ENCODE results near the gene DTHD1.

The DTHD1 gene

GRCh38 chr4:36349938-36350549 lies 68.6 kb downstream of the DTHD1 start:
- no peaks in the 10 kb centered on the region for H3K9me3 ChIP-seq (ENCODE audit: control insufficient read depth, insufficient read depth, low read length)
- peaks cover 3% of the 10 kb centered on the region; the same call in 1 of the 2 replicates for H3K4me1 ChIP-seq (ENCODE audit: control insufficient read depth, insufficient read depth, low read length)
- H3K36me3 ChIP-seq (ENCODE audit: control insufficient read depth, insufficient read depth, low read length) = no peaks in the 10 kb centered on the region
- H3K27me3 ChIP-seq (ENCODE audit: control insufficient read depth, insufficient read depth, low read length) = no peaks in the 10 kb centered on the region
- H3K9ac ChIP-seq (ENCODE audit: low read depth, low read length) = no peak overlapping the region
- H3K4me3 ChIP-seq (ENCODE audit: low read depth, low read length) = no peak overlapping the region
- no peak overlapping the region for H3K27ac ChIP-seq (ENCODE audit: low read depth, low read length)

- Histone ChIP-seq H3K36me3 (ENCODE audit: control insufficient read depth, insufficient read depth, low read length) (no peaks in the 10 kb centered on the region), H3K4me1 (ENCODE audit: control insufficient read depth, insufficient read depth, low read length) (peaks cover 3% of the 10 kb centered on the region; the same call in 1 of the 2 replicates), H3K9ac (ENCODE audit: low read depth, low read length) (no peak overlapping the region), H3K4me3 (ENCODE audit: low read depth, low read length) (no peak overlapping the region), H3K9me3 (ENCODE audit: control insufficient read depth, insufficient read depth, low read length) (no peaks in the 10 kb centered on the region), H3K27me3 (ENCODE audit: control insufficient read depth, insufficient read depth, low read length) (no peaks in the 10 kb centered on the region), H3K27ac (ENCODE audit: low read depth, low read length) (no peak overlapping the region)
Observed at GRCh38 chr4:36351082-36351666, 69.8 kb downstream of the DTHD1 start.

GRCh38 chr4:36353998-36354397 lies 72.6 kb downstream of the DTHD1 start:
- Histone ChIP-seq H3K9ac (ENCODE audit: low read depth, low read length) (no peak overlapping the region), H3K27ac (ENCODE audit: low read depth, low read length) (no peak overlapping the region)

GRCh38 chr4:36358173-36358572 lies 76.8 kb downstream of the DTHD1 start:
- H3K4me1 ChIP-seq (ENCODE audit: control insufficient read depth, insufficient read depth, low read length) = no peaks in the 10 kb centered on the region

More at GRCh38 chr4:36353998-36354397, 72.6 kb downstream of the DTHD1 start:
- no peaks in the 10 kb centered on the region for H3K9me3 ChIP-seq (ENCODE audit: control insufficient read depth, insufficient read depth, low read length)
- H3K36me3 ChIP-seq (ENCODE audit: control insufficient read depth, insufficient read depth, low read length) = no peaks in the 10 kb centered on the region
- H3K4me3 ChIP-seq (ENCODE audit: low read depth, low read length) = no peak overlapping the region
- no peaks in the 10 kb centered on the region for H3K27me3 ChIP-seq (ENCODE audit: control insufficient read depth, insufficient read depth, low read length)
- peaks cover 3% of the 10 kb centered on the region; the same call in 1 of the 2 replicates for H3K4me1 ChIP-seq (ENCODE audit: control insufficient read depth, insufficient read depth, low read length)

GRCh38 chr4:36360755-36361154 lies 79.3 kb downstream of the DTHD1 start:
- Histone ChIP-seq H3K4me1 (ENCODE audit: control insufficient read depth, insufficient read depth, low read length) (no peaks in the 10 kb centered on the region), H3K4me3 (ENCODE audit: low read depth, low read length) (no peak overlapping the region), H3K27ac (ENCODE audit: low read depth, low read length) (no peak overlapping the region), H3K9me3 (ENCODE audit: control insufficient read depth, insufficient read depth, low read length) (no peaks in the 10 kb centered on the region), H3K27me3 (ENCODE audit: control insufficient read depth, insufficient read depth, low read length) (no peaks in the 10 kb centered on the region), H3K9ac (ENCODE audit: low read depth, low read length) (no peak overlapping the region), H3K36me3 (ENCODE audit: control insufficient read depth, insufficient read depth, low read length) (no peaks in the 10 kb centered on the region)

More at GRCh38 chr4:36358173-36358572, 76.8 kb downstream of the DTHD1 start:
- no peaks in the 10 kb centered on the region for H3K27me3 ChIP-seq (ENCODE audit: control insufficient read depth, insufficient read depth, low read length)
- H3K9ac ChIP-seq (ENCODE audit: low read depth, low read length) = no peak overlapping the region
- H3K4me3 ChIP-seq (ENCODE audit: low read depth, low read length) = no peak overlapping the region
- no peaks in the 10 kb centered on the region for H3K9me3 ChIP-seq (ENCODE audit: control insufficient read depth, insufficient read depth, low read length)
- H3K36me3 ChIP-seq (ENCODE audit: control insufficient read depth, insufficient read depth, low read length) = no peaks in the 10 kb centered on the region
- H3K27ac ChIP-seq (ENCODE audit: low read depth, low read length) = no peak overlapping the region

- no peaks in the 10 kb centered on the region for H3K36me3 ChIP-seq (ENCODE audit: control insufficient read depth, insufficient read depth, low read length)
- no peak overlapping the region for H3K27ac ChIP-seq (ENCODE audit: low read depth, low read length)
- H3K4me3 ChIP-seq (ENCODE audit: low read depth, low read length) = no peak overlapping the region
- H3K9ac ChIP-seq (ENCODE audit: low read depth, low read length) = no peak overlapping the region
- no peaks in the 10 kb centered on the region for H3K4me1 ChIP-seq (ENCODE audit: control insufficient read depth, insufficient read depth, low read length)
- no peaks in the 10 kb centered on the region for H3K9me3 ChIP-seq (ENCODE audit: control insufficient read depth, insufficient read depth, low read length)
- no peaks in the 10 kb centered on the region for H3K27me3 ChIP-seq (ENCODE audit: control insufficient read depth, insufficient read depth, low read length)
Observed at GRCh38 chr4:36363024-36363423, 81.6 kb downstream of the DTHD1 start.

- Histone ChIP-seq H3K4me3 (ENCODE audit: low read depth, low read length) (no peak overlapping the region), H3K4me1 (ENCODE audit: control insufficient read depth, insufficient read depth, low read length) (no peaks in the 10 kb centered on the region), H3K36me3 (ENCODE audit: control insufficient read depth, insufficient read depth, low read length) (no peaks in the 10 kb centered on the region), H3K9ac (ENCODE audit: low read depth, low read length) (no peak overlapping the region), H3K9me3 (ENCODE audit: control insufficient read depth, insufficient read depth, low read length) (peaks cover 18% of the 10 kb centered on the region), H3K27me3 (ENCODE audit: control insufficient read depth, insufficient read depth, low read length) (no peaks in the 10 kb centered on the region), H3K27ac (ENCODE audit: low read depth, low read length) (no peak overlapping the region)
Observed at GRCh38 chr4:36374836-36375511, 93.6 kb downstream of the DTHD1 start.

- no peak overlapping the region for H3K4me3 ChIP-seq (ENCODE audit: low read depth, low read length)
Observed at GRCh38 chr4:36385951-36386571, 104.6 kb downstream of the DTHD1 start.

GRCh38 chr4:36386691-36387090 lies 105.3 kb downstream of the DTHD1 start:
- Histone ChIP-seq H3K4me1 (ENCODE audit: control insufficient read depth, insufficient read depth, low read length) (no peaks in the 10 kb centered on the region), H3K9me3 (ENCODE audit: control insufficient read depth, insufficient read depth, low read length) (no peaks in the 10 kb centered on the region), H3K4me3 (ENCODE audit: low read depth, low read length) (no peak overlapping the region), H3K36me3 (ENCODE audit: control insufficient read depth, insufficient read depth, low read length) (no peaks in the 10 kb centered on the region), H3K9ac (ENCODE audit: low read depth, low read length) (no peak overlapping the region), H3K27me3 (ENCODE audit: control insufficient read depth, insufficient read depth, low read length) (no peaks in the 10 kb centered on the region), H3K27ac (ENCODE audit: low read depth, low read length) (no peak overlapping the region)

More at GRCh38 chr4:36385951-36386571, 104.6 kb downstream of the DTHD1 start:
- H3K9me3 ChIP-seq (ENCODE audit: control insufficient read depth, insufficient read depth, low read length) = no peaks in the 10 kb centered on the region
- H3K36me3 ChIP-seq (ENCODE audit: control insufficient read depth, insufficient read depth, low read length) = no peaks in the 10 kb centered on the region
- no peak overlapping the region for H3K27ac ChIP-seq (ENCODE audit: low read depth, low read length)
- H3K27me3 ChIP-seq (ENCODE audit: control insufficient read depth, insufficient read depth, low read length) = no peaks in the 10 kb centered on the region
- no peaks in the 10 kb centered on the region for H3K4me1 ChIP-seq (ENCODE audit: control insufficient read depth, insufficient read depth, low read length)
- no peak overlapping the region for H3K9ac ChIP-seq (ENCODE audit: low read depth, low read length)

GRCh38 chr4:36388710-36389109 lies 107.3 kb downstream of the DTHD1 start:
- no peaks in the 10 kb centered on the region for H3K4me1 ChIP-seq (ENCODE audit: control insufficient read depth, insufficient read depth, low read length)
- H3K4me3 ChIP-seq (ENCODE audit: low read depth, low read length) = no peak overlapping the region
- no peaks in the 10 kb centered on the region for H3K36me3 ChIP-seq (ENCODE audit: control insufficient read depth, insufficient read depth, low read length)
- no peaks in the 10 kb centered on the region for H3K27me3 ChIP-seq (ENCODE audit: control insufficient read depth, insufficient read depth, low read length)
- H3K9ac ChIP-seq (ENCODE audit: low read depth, low read length) = no peak overlapping the region
- H3K9me3 ChIP-seq (ENCODE audit: control insufficient read depth, insufficient read depth, low read length) = no peaks in the 10 kb centered on the region
- H3K27ac ChIP-seq (ENCODE audit: low read depth, low read length) = no peak overlapping the region

GRCh38 chr4:36391411-36391810 lies 110.0 kb downstream of the DTHD1 start:
- no peak overlapping the region for H3K9ac ChIP-seq (ENCODE audit: low read depth, low read length)
- no peak overlapping the region for H3K4me3 ChIP-seq (ENCODE audit: low read depth, low read length)
- H3K36me3 ChIP-seq (ENCODE audit: control insufficient read depth, insufficient read depth, low read length) = no peaks in the 10 kb centered on the region
- no peaks in the 10 kb centered on the region for H3K4me1 ChIP-seq (ENCODE audit: control insufficient read depth, insufficient read depth, low read length)
- H3K9me3 ChIP-seq (ENCODE audit: control insufficient read depth, insufficient read depth, low read length) = no peaks in the 10 kb centered on the region
- H3K27ac ChIP-seq (ENCODE audit: low read depth, low read length) = no peak overlapping the region
- no peaks in the 10 kb centered on the region for H3K27me3 ChIP-seq (ENCODE audit: control insufficient read depth, insufficient read depth, low read length)
